Mononuclear cell (primary cell): ENCODE measurements around the gene TBCD. TPM values are rescaled to one million over a fixed set of nuclear protein-coding genes. Genes with fewer than 3 reads are reported as not detected.

ENCODE experiments used
- H3K27me3 ChIP-seq: 2 replicates; pipeline ENCODE4 v1.6.0; 2011; ENCODE audit warnings: low read length, control low read depth; ENCODE audit not compliant: insufficient read depth
- H3K4me1 ChIP-seq: 2 replicates; pipeline ENCODE4 v1.5.1; 2011; ENCODE audit warnings: mild to moderate bottlenecking, low read length, control low read depth; ENCODE audit not compliant: insufficient read depth
- H3K4me3 ChIP-seq: 2 replicates; pipeline ENCODE4 v1.5.1; 2011; ENCODE audit warnings: mild to moderate bottlenecking, low read length, moderate library complexity
- H3K9me3 ChIP-seq: 2 replicates; pipeline ENCODE4 v1.5.1; 2011; ENCODE audit warnings: low read depth, mild to moderate bottlenecking, control low read depth, low read length
- total RNA-seq: library from RNA; depleted of rRNA; stranded (reverse); fragments of >200 nt; gene quantifications from one replicate; pipeline ENCODE4 v1.2.3, GENCODE V29; 2012

TBCD gene
- total RNA-seq, 1 donor = 20.5 TPM

GRCh38 chr17:82873521-82873920 lies 121.7 kb downstream of the TBCD start:
- H3K9me3 ChIP-seq = no peaks in the 10 kb centered on the region

GRCh38 chr17:82874011-82874835 lies 122.4 kb downstream of the TBCD start:
- no peak overlapping the region for H3K4me3 ChIP-seq
- no peaks in the 10 kb centered on the region for H3K27me3 ChIP-seq
- H3K9me3 ChIP-seq = no peaks in the 10 kb centered on the region
- H3K4me1 ChIP-seq = peaks cover 62% of the 10 kb centered on the region

More at GRCh38 chr17:82873521-82873920, 121.7 kb downstream of the TBCD start:
- H3K4me1 ChIP-seq = peaks cover 55% of the 10 kb centered on the region
- no peak overlapping the region for H3K4me3 ChIP-seq
- H3K27me3 ChIP-seq = no peaks in the 10 kb centered on the region

GRCh38 chr17:82875407-82875856 lies 123.6 kb downstream of the TBCD start:
- peaks cover 68% of the 10 kb centered on the region for H3K4me1 ChIP-seq

DNA sequence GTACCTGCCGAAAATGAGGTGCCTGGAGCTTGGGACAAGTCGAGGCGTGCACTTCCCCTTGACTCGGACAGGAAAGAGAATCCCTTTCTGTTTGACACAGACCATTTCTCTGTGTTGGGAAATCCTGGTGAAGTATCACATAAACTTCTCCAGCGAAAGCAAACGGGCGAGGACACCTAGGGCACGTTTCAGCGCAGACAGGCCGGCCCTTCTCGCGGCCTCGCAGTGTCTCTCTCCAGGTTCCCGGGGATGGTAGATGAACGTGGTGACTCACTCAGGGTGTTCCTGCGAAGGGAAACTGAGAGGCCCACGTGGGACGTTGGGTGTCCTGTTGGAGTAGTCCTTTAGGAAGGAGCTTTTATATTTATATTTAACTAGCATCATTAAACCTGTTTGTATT lies 124.3 kb downstream of the TBCD start:
- H3K27me3 ChIP-seq = no peaks in the 10 kb centered on the region
- H3K4me3 ChIP-seq = no peak overlapping the region
- peaks cover 69% of the 10 kb centered on the region for H3K4me1 ChIP-seq
- H3K9me3 ChIP-seq = no peaks in the 10 kb centered on the region

More at GRCh38 chr17:82875407-82875856, 123.6 kb downstream of the TBCD start:
- H3K9me3 ChIP-seq = no peaks in the 10 kb centered on the region
- no peak overlapping the region for H3K4me3 ChIP-seq
- H3K27me3 ChIP-seq = no peaks in the 10 kb centered on the region

DNA sequence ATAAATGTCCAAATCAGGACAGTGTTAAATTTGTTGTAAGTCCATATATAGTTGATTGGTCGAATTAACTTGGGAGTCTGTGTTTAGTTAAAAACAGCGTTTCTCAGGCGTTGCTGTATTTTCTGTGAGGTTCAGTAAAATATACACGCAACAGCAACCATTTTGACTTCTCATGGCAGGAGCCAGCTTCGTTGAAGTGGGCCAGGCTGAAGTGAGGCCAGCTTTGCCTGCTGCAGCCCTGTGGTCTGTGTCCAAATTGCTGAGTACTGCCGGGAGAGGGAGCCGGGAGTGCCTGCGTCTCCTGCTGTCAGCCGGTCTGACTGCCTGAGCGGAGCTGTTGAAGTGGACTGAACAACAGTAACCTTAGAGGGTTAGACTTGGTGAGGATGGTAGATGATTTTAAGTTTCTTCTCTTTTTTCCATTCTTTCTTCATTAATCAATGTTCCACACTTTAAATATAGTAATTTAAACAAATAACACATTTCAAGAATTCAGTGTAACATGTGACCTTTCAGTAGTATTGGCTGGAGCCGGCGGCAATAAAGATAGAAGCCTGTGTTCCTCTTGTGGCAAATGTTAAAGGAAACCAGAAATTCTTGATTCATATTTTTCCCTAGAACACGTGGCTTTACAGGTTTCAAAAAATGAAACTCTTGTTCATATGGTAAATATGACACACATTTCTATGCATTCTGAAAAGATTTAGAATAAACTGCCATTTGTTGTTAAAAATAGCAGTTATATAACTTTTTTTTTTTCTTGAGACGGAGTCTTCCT lies 124.9 kb downstream of the TBCD start:
- H3K9me3 ChIP-seq = no peaks in the 10 kb centered on the region
- no peak overlapping the region for H3K4me3 ChIP-seq
- no peaks in the 10 kb centered on the region for H3K27me3 ChIP-seq
- peaks cover 70% of the 10 kb centered on the region for H3K4me1 ChIP-seq

GRCh38 chr17:82878527-82878926 lies 126.7 kb downstream of the TBCD start:
- Histone ChIP-seq H3K4me1 (peaks cover 73% of the 10 kb centered on the region), H3K4me3 (no peak overlapping the region), H3K9me3 (no peaks in the 10 kb centered on the region), H3K27me3 (no peaks in the 10 kb centered on the region)

- Histone ChIP-seq H3K27me3 (no peaks in the 10 kb centered on the region), H3K9me3 (no peaks in the 10 kb centered on the region), H3K4me1 (peaks cover 81% of the 10 kb centered on the region), H3K4me3 (no peak overlapping the region)
Observed at GRCh38 chr17:82879241-82879640, 127.4 kb downstream of the TBCD start.

- H3K9me3 ChIP-seq = no peaks in the 10 kb centered on the region
- H3K4me3 ChIP-seq = no peak overlapping the region
- H3K4me1 ChIP-seq = peaks cover 89% of the 10 kb centered on the region
- no peaks in the 10 kb centered on the region for H3K27me3 ChIP-seq
Observed at GRCh38 chr17:82880620-82881323, 128.9 kb downstream of the TBCD start.

GRCh38 chr17:82881324-82881823 lies 129.5 kb downstream of the TBCD start:
- no peaks in the 10 kb centered on the region for H3K27me3 ChIP-seq
- H3K9me3 ChIP-seq = no peaks in the 10 kb centered on the region
- no peak overlapping the region for H3K4me3 ChIP-seq
- H3K4me1 ChIP-seq = peaks cover 89% of the 10 kb centered on the region

GRCh38 chr17:82881900-82882714 lies 130.2 kb downstream of the TBCD start:
- Histone ChIP-seq H3K4me3 (no peak overlapping the region), H3K27me3 (no peaks in the 10 kb centered on the region), H3K9me3 (no peaks in the 10 kb centered on the region), H3K4me1 (peaks cover 87% of the 10 kb centered on the region)

DNA sequence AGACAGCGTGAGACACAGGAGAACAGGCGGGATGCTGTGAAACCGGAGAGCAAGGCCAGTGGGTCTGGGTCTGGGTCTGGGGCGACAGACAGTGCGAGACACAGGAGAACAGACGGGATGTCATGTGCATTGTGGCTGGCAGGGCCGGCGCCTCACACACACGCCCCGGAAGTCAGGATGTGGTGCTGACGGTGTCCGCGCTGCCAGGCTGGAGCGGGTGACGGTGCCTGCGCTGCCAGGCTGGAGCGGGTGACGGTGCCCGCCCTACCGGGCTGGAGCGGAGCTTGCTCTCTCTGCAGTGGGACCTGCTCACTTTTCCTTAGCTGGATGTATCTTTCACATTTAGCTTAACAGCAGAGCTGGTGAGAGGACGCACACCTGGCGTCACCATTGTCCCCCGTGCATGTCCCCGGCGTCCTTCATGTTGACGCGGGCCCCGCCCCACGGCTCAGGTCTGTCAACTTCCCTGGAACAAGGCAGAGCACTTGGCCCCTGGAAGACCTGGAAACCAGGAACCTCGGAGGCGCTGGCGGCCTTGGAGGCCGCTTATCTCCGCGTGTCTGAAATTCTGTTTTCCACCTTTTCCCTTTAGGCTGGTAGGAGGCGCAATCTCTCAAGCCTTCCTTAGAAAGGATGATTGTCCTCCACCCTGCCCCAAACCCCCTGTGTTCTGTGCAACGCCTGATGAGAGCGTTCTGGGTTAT lies 131.0 kb downstream of the TBCD start:
- Histone ChIP-seq H3K27me3 (no peaks in the 10 kb centered on the region), H3K4me3 (no peak overlapping the region), H3K4me1 (peaks cover 90% of the 10 kb centered on the region), H3K9me3 (no peaks in the 10 kb centered on the region)

- Histone ChIP-seq H3K4me3 (no peak overlapping the region), H3K9me3 (no peaks in the 10 kb centered on the region), H3K4me1 (peaks cover 83% of the 10 kb centered on the region), H3K27me3 (no peaks in the 10 kb centered on the region)
Observed at GRCh38 chr17:82883419-82884031, 131.7 kb downstream of the TBCD start.

DNA sequence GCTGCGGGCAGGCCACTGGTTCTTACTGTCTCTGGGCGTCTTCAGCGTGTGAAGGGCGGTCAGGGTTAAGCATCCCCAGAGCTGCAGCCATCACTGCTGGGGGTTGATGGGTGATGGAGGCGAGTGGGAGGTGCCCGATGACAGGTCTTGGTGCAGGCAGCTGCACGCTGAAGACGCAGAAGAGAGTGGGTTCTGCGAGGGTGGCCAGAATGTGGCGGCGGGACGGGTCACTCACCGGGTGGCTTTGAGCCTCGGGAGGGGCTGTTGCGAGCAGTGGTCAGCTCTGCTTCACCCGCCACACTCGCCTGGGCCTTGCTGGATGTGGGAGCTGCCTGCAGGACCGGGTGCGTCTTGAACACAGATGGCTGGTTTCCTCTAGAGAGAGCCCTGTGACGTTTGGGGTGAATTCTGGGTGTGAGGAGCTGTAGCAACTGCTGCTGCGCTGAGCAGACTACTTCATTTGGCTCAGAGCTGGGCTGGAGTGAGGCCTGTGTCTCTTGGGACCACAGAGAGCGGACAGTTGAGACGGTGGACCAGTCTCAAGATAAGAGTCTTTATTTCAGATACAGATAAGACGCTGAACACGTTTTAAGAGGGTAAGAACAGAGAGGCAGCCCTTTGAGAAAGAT lies 132.6 kb downstream of the TBCD start:
- H3K9me3 ChIP-seq = no peaks in the 10 kb centered on the region
- no peak overlapping the region for H3K4me3 ChIP-seq
- no peaks in the 10 kb centered on the region for H3K27me3 ChIP-seq
- H3K4me1 ChIP-seq = peaks cover 74% of the 10 kb centered on the region
